ENCODE measurements around the gene TCERG1L.

The TCERG1L gene

DNA sequence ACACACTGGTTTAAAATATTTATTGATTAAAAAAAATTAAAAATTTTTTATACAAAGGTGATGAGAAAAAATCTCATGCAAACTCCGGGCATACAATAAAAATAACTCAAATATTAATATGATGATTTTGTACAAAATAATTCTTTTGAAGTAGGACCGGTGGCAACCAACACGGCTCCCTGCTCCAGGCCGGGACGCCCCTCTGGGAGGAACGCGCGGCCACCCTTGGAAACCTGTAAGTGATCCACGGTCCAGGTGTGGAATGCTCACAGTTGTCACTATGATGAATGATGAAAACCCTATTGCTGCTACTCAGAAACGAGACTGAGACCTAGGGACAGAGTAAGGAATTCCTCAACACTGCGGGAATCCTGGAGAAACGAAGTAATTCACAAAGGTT lies 219.1 kb downstream of the TCERG1L start:
- no peak for DNase-seq (ENCODE audit: low spot score)
- in situ Hi-C loops (cut with MboI; ENCODE audit: low sequenced_read_pairs, unreplicated experiment): no loop called here
- TF ChIP-seq CTCF (IDR thresholded peaks at IDR 0.05; ENCODE audit: borderline replicate concordance, control extremely low read depth, extremely low read depth, insufficient read depth, missing control alignments): no peak

DNA sequence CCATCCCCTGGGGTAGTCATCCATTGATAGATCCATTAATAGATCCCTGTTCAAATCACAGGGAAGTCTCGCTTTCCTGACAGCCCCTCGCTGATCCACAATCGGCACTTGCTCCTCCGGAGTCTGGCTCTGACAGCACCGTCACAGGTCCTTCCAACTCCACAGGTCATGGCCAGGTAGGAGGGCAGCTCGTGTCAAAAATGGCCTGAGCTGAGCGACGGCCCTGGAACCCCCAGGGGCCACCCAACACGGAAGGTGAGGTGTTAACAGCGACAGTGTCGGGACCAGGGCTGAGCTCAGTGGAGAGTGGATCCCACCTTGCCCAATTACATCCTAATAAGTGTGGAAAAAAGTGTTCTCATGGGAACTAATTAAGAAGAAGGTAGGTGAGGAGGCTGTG lies 219.8 kb downstream of the TCERG1L start:
- no peak for TF ChIP-seq CTCF (IDR thresholded peaks at IDR 0.05; ENCODE audit: borderline replicate concordance, control extremely low read depth, extremely low read depth, insufficient read depth, missing control alignments)
- DNase-seq (ENCODE audit: low spot score): no peak
- in situ Hi-C loops (cut with MboI; ENCODE audit: low sequenced_read_pairs, unreplicated experiment): no loop called here

GRCh38 chr10:131090761-131091661 lies 220.5 kb downstream of the TCERG1L start:
- TF ChIP-seq CTCF (IDR thresholded peaks at IDR 0.05; ENCODE audit: borderline replicate concordance, control extremely low read depth, extremely low read depth, insufficient read depth, missing control alignments): no peak
- in situ Hi-C loops (cut with MboI; ENCODE audit: low sequenced_read_pairs, unreplicated experiment): no loop called here
- DNase-seq (ENCODE audit: low spot score): no peak

GRCh38 chr10:131089861-131090260 lies 221.7 kb downstream of the TCERG1L start:
- no peak for TF ChIP-seq CTCF (IDR thresholded peaks at IDR 0.05; ENCODE audit: borderline replicate concordance, control extremely low read depth, extremely low read depth, insufficient read depth, missing control alignments)
- DNase-seq (ENCODE audit: low spot score): no peak
- in situ Hi-C loops (cut with MboI; ENCODE audit: low sequenced_read_pairs, unreplicated experiment): no loop called here

GRCh38 chr10:131089150-131089549 lies 222.4 kb downstream of the TCERG1L start:
- TF ChIP-seq CTCF (IDR thresholded peaks at IDR 0.05; ENCODE audit: borderline replicate concordance, control extremely low read depth, extremely low read depth, insufficient read depth, missing control alignments): no peak
- in situ Hi-C loops (cut with MboI; ENCODE audit: low sequenced_read_pairs, unreplicated experiment): no loop called here
- no peak for DNase-seq (ENCODE audit: low spot score)

DNA sequence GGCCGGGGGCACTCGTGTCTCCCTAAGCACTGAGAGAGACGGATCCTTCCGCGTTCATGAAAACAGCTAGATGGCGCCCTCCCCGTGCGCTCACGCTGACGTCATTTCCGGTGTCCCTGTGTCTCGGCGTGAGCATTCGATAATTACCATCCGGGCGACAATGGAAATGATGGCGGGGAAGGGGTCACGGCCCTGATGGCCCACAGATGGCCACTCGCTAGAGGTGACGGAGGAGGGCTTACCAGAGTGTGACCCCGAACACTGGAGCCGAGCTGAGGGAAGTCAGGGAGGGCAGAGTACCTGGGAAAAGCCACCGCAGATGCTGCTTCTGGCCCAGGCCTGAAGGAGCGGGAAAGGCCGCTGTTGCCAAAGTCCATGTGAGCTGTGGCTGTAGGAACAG lies 222.9 kb downstream of the TCERG1L start:
- no peak for DNase-seq (ENCODE audit: low spot score)
- in situ Hi-C loops (cut with MboI; ENCODE audit: low sequenced_read_pairs, unreplicated experiment): no loop called here
- TF ChIP-seq CTCF (IDR thresholded peaks at IDR 0.05; ENCODE audit: borderline replicate concordance, control extremely low read depth, extremely low read depth, insufficient read depth, missing control alignments): no peak

All from GM13976 (cell line).